ENCODE measurements around the gene LTB4R.

The LTB4R gene

DNA sequence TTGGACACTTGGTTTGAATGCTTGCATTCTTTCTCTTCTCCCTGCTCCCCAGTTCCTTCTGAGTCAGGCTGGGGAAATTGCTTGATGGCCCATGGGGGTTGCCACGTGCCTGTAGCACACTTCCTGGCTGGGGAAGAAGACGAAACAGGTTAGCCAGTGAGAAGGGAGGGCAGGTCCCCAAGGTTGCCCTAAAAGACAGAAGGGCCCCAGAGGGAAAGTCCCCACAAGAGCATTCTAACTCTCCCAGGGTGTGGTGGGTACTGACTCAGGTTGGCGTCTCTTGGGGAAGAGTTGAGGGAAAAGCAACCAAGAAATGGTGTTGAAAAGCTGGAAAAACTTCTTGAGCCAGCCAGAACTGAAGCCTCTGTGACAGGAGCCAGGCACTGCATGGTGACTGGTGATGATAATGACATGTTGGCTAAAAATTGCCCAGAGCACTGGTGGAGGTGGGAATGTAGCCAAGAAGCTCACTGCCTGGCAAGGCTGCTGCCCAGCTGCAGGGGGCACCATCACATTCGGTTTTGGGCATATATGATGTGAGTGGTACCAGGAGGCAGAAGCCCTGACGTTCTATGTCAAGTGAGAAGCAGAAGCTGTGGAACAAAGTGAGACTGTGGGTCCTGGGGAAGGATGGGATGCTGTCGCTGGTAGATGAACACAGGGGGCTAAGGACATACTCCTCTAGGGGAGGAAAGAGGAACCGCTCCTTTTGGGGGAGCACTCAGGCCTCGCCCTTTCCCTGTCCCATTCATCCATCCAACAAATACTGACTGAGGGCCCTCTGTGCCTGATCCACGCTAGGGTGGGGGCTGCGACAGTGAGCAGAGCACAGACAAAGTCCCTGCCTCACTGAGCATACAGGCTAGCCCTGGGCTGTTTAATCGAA lies 31.8 kb upstream of the LTB4R start:
- DNase-seq: peak; percentile 66

DNA sequence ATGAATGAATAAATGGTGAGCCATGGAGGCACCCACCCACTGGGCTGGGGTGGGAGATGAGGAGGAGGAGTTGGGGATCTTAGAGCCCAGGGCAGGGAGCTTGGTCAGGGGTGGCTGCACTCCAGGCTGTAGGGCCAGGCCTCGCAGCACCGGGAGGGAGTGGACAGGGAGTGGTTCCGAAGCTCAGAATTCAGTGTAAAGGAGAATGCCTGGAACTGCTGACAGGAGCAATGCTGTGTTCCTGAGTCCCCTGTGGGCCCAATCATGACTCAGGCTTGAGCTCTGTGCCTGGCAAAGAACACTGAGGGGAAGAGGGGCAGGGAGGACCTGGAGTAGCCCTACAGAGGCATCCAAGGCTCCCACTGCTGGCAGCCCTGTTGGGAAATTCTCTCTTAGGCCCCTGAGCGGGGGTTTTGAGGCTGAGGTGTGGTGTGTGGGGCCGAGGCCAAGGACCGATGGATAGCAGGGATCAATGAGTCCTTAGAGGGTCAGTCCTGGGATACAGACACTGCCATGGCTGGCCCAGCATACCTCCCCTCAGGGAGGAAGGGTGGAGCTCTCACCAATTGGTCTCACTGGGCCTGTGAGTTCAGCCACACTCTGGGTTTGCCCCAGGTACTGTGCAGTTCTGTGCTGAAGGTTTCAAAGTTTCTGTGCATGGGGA lies 30.4 kb upstream of the LTB4R start:
- DNase-seq: no peak

DNA sequence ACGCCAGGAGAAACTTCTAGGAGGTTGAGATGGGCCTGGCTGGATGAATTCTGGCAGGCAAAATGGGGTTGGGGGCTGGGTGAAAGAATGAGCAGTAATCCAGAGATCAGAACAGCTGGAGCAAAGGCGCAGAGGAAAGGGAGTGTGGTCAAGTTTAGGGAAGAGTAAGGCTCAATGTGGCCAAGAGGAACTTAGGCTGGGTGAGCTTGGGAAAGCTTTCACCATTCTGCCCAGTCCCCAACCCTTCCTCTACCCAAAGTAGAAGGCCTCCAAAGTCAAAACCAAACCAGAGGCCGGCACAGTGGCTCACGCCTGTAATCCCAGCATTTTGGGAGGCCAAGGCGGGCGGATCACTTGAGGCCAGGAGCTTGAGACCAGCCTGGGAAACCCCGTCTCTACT lies 29.7 kb upstream of the LTB4R start:
- no peak for DNase-seq

DNA sequence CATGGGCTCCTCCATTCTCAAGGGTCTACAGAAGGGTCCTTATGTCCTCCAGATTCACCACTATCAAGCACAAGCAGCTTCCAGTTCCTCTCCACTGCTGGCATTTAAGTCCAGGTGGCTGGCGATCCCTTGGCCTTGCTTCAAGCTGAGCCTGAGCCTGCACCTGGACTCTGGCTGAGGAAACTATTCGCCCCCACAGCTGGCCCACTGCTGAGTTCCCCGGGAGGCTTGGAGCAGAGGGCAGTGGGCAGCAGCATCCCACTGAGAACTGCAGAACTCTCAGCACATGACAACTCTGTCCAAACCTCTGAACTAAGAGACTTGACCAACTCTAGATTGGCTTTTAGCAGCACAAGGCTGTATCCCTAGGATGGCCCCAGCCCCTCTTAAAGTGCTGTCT lies 28.6 kb upstream of the LTB4R start:
- no peak for DNase-seq

DNA sequence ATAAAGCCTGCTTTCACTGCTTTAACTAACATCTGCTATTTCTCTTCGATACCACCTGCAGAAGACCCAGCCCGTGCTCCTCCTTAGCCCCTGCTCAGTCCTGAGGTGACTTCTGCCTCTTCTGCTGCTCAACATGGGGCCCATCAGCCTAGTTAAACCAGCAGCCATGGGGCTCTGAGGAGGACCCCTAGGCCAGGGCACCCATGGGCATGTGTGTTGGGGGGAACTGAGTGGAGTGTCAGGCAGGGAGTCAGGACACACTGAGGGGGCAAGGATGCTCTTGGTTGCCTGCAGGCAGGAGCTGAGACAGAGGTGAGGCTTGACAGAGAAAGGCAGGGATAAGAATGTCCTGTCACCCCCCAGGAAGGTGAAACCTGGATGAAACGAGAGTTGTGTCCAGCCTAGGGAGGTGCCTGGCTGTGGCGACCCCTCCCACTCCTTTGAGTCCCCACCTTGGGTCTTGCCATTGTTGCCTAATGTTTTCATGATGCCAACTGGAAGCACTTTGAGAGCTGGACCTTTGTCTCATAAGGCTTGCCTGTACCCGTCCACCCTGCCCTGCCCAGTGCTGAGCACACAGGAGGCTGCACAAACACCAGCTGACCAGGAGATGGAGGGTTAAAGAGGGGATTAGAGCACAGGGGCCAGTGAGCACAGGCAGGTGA lies 27.4 kb upstream of the LTB4R start:
- DNase-seq: no peak

DNA sequence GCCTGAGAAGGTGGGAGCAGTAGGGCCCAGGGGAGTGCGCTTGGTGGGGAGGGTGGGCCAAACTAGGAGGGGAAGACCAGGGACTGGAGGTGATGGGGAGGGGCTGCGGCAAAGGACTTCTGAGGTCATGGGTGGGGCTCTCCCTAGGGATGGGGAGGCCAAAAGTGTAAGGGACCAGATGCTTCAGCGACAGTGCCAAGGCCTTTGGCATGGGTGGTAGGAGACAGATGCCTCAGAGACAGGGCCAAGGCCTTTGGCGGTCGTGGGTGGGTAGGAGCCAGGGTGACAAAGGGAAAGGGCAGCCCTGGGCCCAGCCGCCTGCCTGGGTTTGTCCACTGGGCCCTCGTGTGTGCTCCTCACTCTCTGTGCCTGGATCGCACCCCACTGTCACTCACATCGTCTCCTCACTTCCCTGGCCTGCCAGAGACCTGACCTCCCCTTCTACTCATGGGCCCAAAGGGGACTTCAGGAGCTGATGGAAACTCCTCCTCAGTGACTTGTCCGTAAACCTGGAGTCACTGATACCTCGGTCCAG lies 26.7 kb upstream of the LTB4R start:
- DNase-seq: no peak

DNA sequence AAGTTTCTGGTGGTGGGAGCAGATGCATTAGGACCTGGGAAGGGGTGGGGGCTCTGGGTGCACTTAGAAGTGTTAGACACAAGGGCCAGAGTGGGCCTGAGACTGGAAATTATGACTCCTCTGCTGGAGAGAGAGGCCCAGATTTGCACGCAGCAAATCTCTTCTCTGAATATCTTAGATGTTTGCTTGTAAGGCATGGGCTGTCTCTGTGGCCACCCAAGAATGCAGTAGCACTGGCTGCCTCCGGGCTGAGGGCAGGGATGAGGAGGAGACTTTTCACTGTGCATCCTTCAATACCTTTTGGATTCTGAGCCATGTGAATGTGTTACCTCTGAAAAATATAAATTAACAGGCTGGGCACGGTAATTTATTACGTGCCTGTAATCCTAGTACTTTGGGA lies 26.0 kb upstream of the LTB4R start:
- no peak for DNase-seq

DNA sequence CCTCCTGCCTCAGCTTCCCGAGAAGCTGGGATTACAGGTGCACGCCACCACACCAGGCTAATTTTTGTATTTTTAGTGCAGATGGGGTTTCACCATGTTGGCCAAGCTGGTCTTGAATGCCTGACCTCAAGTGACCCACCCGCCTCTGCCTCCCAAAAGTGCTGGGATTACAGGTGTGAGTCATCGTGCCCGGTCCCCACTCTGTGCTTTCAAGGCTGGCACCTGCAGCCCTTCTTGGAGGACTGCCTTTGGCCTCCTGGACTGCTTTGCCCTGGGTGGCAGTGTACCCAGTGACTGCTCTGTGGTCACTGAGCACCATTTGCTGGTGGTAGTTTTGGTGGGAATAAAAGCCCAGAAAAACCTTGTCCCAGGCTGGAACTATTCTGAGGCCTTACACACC lies 24.3 kb upstream of the LTB4R start:
- no peak for DNase-seq

DNA sequence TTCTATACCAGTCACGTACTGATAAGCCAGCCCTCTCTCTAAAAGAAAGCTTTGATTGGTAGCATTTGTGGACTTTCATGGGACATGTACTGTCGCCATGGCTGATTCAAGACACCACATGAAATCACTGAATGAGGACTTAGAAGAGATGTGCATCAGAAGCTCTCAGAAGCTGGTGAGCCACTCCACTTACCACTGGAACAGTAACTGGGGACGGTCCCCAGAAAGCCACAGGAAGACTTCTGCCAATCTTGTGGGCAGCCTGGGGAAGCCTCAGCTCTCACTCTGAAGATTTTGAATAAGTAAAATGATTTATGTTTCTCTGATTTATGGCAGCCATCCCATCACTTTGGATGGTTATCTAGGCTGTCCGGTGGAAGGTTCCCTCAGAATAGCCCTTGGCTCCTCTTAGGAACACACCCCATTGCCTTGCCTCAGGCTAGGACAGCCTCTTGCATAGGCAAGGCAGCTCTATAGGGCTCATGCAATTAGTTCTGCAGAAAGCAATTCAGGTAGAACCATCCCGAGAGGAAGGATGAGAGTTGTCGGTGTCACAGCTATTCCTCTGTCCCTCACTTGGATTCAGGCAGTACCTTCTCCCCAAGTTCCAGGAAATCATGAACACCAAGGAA lies 21.5 kb upstream of the LTB4R start:
- DNase-seq: peak; percentile 83

DNA sequence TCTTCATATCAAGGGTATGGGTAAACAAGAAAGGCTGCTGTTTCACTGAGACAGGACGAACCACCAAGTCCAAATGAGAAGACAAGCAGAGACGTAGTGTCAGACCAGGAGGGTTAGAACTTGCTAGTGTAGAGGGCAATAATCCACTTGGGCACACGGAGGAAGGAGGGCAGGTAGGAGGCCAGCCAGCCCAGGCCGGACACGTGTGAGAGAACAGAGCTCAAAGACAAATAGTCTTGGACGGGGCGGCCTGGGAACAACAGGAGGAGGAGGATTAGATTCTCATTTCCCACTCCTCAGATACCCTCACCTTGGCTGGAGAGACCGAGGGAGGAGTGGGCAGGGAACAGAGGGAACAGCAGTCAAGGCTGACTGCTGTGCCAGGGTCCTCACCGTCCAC lies 20.6 kb upstream of the LTB4R start:
- DNase-seq: no peak

DNA sequence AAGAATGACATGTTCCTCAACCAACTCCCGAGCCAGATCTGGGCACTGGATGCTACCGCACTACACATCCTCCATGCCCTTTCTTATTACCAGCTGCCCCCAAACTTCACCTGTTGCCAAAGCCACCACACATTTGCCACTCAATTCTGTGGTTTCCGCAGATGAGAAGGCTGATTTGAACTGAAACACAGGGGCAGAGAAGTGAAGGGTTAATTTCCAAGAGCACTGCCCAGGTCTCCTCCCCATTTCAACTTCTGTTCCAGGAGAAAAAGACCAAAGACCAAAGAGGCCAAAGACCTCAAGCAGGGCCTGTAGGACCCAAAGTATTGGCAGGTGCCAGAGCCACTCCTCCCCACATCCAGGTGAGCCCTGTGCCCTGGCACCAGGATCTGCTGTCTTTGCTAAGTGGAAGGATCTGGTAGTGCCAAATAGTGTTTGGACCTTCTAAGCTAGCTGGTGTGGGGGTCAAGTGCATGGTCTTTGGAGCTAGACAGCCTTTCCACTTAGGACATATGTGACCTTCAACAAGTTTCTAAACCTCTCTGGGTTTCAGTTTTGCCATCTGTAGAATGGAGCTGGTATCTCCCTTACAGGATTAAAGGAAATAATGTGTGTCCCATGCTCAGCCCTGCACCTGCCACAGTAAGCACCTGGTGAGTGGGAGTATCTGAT lies 19.7 kb upstream of the LTB4R start:
- no peak for DNase-seq

DNA sequence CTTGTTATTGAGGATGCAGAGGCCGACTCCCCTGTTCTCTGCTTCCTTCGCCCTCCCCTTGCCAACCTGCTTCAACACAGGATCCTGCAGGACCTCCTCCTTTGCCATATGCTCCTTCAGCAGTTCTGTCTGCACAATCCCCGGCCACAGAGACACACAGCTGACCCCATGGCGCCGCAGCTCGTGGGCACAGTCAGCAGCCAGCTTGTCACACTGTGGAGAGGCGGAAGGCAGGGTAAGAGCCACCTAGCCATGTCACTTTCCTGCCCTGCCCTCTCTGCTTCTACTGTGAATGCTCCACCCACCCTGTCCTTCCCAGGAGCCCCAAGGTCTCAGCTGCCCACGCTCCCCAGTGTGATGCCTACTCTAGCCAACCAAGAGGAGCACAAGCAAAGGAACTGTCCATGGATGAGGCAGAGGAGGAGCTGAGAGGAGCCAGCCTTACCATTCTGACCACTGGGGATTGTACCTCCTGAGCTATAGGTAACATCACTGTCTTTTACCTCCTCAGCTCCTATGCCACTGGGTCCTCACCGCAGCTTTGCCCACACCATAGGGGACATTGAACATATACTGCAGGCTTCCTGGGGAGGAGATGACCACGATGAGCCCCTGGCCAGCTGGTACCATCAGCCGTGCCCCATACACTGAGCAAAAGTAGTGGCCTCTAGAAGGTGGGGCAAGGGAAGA lies 19.0 kb upstream of the LTB4R start:
- no peak for DNase-seq

DNA sequence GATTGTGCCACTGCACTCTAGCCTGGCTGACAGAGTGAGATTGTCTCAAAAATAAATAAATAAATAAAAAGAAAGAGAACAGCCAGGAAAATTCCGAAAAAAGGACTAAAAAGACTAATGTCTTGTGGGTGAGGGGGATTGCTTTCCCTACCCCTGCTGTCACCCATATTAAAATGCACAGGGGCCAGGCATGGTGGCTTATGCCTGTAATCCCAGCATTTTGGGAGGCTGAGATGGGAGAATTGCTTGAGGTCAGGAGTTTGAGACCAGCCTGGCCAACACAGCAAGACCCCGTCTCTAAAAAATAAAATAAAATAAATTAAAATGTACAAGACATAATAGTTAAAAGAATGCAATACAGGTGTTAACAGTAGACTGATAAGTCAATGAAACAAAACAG lies 17.8 kb upstream of the LTB4R start:
- no peak for DNase-seq

DNA sequence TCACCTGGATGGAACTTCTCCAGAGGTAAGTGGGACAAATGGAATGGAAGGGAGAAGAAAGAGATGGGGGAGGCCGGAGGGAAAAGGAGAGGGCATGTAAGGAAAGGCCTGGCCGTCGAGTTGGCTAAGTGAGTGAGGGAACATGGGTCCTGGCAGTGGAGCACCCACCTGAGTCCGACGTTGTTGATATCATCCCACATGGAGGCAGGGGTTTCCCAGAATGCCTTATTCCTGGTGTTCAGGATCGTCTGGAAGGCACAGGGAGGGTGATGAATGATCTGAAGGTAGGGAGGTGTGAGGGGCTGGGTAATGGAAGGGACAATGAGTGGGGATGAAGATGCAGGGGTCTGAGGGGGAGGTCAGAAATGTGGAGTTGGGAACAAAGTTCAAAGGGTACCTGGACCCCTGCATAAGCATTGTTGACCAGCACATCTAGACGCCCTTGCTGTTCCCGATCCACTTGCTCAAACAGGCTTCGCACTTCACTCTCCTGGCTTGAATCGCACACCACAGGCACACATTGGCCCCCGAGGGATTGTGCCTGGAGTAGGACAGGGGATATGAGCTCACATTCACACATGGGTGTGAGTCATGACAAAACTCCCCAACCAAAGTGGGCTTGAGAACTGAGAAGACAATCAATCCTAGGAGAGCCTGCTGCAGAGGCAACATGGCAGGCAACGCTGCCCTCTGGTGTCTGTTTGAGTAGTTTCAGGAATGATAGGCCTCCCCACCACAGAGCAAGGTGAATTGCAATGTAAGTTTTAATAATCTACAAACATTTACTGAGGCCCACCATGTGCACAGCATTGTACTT lies 14.8 kb upstream of the LTB4R start:
- DNase-seq: peak; percentile 80

DNA sequence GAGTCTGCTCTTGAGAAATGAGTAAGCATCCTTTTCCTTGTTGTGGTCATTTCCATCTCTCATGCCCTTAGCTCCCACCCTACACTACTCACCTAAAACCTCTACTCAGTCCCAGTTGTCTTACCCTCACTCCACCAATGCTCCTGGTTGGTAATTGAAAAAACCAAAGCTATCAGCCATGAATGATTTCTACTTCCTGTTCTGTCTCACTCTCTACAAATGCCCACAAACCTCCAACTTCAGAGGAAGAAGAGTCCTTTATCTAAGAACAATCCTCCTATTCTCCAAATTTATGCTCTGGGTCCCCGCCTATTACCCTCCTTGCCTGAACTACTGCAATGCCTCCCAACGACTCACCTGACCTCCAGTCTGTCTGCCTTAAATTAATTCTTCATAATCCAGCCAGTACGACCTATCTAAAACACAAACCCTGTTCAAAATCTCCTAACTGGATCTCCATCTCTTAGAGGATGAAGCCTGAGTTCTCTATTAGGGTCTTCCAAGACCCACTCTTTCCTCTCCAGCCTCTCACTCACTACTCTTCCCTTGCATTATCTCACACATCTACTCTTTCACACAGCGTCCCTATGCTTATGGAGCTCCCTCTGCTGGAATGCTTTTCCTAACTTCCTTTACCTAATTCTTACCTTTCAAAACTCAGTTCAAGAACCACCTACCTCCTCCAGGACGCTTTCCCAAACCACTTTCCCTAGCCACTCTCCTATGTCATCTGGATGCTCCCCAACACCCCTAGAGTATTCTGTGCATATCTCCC lies 13.9 kb upstream of the LTB4R start:
- no peak for DNase-seq

DNA sequence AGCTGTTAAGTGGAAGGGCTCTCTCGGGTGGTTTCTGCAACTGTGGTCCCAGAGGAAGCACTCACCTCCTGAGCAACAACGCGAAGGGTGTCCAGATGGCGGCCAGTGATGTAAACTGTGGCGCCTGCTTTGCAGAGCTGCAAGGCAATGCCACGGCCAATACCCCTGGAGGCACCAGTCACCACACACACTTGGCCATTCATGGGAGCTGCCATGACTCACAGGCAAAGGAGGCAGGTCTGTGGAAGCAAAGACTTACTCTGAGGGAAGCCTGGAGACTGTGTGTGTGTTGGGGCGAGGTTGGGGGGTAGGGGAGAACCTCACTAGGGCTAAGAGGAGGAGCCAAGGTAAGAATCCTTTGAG lies 12.4 kb upstream of the LTB4R start:
- peak; percentile 26 for DNase-seq

DNA sequence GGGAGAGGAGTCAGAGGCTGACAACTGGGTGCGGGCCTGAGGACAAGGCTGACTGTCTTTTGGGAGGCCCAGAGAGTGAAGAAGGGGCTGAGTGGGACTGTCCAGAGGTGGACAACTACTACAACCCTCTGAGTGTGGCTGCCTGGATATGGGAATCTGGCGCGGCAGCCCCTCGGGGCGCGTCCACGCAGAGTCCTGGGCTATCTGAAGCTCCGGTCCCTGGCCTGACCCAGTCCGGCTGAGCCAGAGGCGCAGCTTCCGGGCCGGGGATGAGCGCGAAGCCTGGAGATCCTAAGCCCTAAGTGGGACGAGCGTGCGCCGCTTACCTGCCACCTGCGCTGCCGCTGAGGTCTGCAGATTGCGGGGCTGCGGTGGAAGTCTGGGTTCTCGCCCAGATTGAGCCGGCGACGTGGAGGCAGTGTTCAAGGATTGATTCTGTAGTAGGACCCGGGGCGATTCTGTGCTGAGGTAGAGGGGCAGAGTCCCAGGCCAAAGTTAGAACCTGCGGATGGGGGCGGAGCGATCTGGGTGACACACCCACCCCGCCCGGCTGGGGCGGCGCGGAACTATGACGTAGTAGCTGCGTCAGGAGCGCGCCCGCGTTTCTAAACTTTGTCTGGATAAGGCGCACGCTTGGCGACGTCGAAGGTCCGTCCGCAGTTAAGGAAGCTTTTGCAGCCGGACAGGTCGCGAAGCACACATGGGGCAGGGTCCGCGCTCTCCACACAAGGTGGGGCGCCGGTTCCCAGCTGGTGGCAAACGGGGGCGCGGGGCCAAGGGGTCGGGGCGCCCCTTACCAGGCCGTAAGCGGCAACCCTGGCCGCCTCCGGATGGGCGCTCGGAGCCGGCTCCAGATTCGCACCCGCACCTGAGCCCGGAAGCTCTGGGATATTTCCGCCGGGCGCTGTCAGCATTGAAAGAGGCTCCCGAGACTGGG lies 11.8 kb upstream of the LTB4R start, which contains the start of the genes DHRS1 and NOP9:
Gene DHRS1, minus strand, starts transcription at position 526 of the 937 bp plus-strand sequence. CDS start 674 bp downstream, outside the sequence.
Gene NOP9, plus strand, starts transcription at position 596 of the 937 bp plus-strand sequence. Its CDS starts 105 bp downstream, at position 701.
- peak; percentile 90 for DNase-seq

DNA sequence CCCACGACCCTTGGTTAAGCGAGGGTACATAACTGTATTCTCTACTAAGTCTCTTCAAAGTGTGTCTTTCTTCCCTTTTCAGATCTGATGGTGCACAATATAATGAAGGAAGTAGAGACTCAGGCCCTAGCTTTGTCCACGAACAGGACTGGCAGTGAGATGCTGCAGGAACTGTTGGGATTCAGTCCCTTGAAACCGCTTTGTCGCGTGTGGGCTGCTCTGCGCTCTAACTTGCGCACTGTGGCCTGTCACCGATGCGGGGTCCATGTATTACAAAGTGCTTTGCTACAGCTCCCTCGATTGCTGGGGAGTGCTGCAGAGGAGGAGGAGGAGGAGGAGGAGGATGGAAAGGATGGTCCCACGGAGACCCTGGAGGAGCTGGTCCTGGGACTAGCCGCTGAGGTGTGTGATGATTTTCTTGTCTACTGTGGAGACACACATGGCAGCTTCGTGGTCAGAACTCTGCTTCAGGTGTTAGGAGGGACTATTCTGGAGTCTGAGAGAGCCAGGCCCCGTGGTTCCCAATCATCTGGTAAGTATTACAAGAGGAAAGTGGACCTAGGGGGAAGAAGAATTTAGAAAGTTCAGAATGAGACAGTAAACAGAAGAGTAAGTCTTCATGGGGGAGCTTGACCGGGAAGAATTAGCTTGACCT lies 10.8 kb upstream of the LTB4R start:
- no peak for DNase-seq

Measured in stimulated activated CD4-positive, alpha-beta T cell treated with anti-CD3 and anti-CD28 coated beads, Interleukin-1b, Interleukin-23, amount 100 ng/mL, for 48 hours (primary cell).